Stimulated activated CD4-positive, alpha-beta T cell treated with anti-CD3 and anti-CD28 coated beads, Interleukin-15, amount 100 ng/mL, for 1 hour (primary cell): Measurements from ENCODE around the gene MACROD1.

ENCODE experiments used
- DNase-seq, 2 donors: peaks; one replicate each; pipeline ENCODE4 v3.0.0-alpha.2; 2020; ENCODE audit warnings: low read depth in 1 of 2, low spot score in 1 of 2

Gene MACROD1

GRCh38 chr11:64001484-64002420 is 164.2 kb downstream of the MACROD1 start:
- no peak for DNase-seq

DNA sequence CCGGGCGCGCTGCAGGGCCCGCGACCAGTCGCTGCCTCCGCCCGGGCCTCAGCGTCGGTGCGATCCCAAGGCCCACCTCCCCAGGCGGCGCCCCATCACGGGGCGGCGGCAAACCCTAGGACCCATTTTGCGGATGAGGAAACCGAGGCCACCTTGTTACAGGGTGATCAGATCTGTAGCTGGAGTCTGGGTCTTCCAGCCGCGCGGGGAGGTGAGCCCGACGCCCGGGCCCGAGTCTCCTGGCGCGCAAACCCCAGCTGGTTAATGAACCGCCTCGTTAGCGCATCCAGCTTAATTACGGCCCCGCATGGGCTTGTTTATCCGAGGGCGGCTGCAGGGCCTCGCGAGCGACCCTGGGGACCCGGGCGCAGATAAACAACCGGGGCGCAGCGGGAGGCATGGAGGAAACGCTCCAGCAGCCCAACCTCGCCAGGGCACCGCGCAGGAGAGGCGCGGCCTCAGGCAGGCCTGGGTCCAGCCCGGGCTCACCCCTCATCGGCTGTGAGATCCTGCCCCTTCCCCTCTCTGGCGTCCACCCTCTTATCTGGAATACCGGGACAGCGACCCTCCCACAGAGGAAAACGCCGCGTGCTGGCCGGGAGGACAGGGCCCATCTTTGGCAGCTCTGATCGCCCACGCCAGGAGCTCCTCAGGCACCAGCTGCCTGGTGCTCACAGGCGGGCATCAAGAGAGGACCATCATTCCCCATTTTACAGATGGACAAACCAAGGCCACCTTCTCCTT is 165.0 kb downstream of the MACROD1 start:
- no peak for DNase-seq

DNA sequence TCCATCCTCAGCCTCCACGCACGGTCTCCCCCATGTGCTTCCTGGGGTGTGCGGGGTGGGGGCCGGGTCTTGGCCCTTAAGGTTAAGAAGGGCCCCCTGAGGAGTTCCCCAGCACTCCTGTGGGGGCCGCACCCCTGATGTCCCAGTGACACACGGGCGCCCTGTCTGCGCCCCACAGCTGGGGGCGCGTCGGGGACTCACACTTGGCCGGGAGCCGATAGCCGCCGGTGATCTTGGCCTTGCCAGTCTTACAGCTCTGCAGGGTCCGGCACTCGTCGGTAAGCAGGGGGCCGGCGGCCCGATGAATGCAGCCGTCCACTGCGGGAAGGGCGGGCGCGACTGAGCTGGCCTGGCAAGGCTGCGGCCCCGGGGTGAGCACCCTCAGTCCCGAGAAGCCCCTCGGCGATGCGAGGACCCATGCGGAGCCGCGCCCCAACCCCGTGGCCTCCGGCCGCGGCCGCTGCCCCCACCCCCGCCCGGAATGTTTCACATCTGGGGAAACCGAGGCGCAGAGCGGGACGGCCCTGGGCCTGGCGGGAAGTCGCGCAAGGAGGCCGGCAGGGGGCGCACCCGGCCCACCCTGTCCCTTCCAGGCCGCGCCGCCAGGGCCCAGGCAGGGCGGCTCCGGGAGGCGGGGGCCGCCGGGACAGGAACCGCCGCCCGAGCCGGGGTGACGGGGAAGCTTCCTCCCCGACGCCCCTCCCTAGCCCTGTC is 165.7 kb downstream of the MACROD1 start:
- peak; percentile 51 to 59 for DNase-seq

DNA sequence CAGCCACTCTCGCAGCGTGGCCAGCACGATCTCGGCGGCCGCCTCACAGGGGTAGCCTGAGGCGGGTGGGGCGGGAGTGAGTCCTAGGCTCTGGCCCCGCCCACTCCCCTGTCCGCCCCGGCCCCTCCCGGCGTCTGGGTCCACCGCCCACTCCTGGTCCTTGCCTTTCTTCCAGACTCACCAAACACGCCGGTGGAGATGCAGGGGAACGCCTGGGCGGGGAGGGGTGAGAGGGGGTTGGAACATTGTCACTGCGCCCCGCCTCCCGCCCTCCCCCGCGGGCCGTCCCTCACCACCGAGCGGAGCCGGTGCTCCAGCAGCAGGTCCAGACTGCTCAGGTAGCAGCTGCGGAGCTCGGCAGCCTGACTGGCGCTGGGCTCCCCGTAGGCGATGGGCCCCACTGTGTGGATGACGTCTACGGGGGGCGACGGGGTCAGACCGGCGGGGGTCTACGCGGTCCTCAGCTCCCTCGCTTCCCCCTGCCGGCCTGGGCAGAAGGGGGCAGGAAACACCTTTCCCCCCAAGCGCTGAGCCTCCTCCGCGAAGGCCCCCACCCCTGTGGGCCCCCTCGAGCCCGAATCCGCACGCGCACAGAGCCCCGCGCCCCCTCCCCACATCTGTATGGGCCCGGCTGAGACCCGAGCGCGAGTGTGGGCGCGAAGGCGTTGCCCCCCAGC is 166.4 kb downstream of the MACROD1 start:
- peak; percentile 37 to 61 for DNase-seq

- no peak for DNase-seq
These were observed 167.2 kb downstream of the MACROD1 start for GRCh38 chr11:63998558-63999348.

- DNase-seq = no peak
These were observed 168.0 kb downstream of the MACROD1 start for GRCh38 chr11:63997801-63998337.

- no peak for DNase-seq
These were observed 168.7 kb downstream of the MACROD1 start for GRCh38 chr11:63997104-63997700.

- no peak for DNase-seq
These were observed 169.4 kb downstream of the MACROD1 start for GRCh38 chr11:63996512-63996911.

DNA sequence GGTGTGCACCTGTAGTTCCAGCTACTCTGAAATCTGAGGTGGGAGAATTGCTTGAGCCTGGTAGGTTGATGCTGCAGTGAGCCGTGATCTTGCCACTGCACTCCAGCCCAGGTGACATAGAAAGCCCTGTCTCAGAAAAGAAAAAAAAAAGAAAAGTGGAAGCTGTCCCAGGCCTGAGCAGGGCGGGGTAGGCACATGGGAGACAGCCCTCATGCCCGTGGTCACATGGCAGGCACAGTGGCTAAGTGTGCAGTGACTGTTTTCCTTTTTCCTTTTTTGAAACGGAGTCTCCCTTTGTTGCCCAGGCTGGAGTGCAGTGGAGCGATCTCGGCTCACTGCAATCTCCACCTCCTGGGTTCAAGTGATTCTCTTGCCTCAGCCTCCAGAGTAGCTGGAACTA is 171.9 kb downstream of the MACROD1 start:
- no peak for DNase-seq

DNA sequence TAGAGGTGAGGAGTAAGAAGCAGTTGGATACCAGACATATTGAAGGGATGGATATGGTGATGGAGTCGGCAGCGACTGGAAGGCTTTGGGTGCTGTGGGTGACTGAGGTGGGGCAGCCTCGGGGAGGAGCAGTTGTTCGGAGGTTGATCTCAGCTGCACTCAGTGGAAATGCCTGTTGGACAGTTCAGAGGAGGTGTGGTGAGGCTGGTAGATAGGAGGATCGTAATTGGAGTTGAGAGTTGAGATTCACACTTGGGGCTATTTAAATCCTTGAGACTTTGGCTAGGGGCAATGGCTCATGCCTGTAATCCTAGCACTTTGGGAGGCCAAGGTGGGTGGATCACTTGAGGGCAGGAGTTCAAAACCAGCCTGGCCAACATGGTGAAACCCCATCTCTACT is 172.8 kb downstream of the MACROD1 start:
- DNase-seq = no peak

GRCh38 chr11:63991558-63991957 is 174.4 kb downstream of the MACROD1 start:
- DNase-seq = no peak

DNA sequence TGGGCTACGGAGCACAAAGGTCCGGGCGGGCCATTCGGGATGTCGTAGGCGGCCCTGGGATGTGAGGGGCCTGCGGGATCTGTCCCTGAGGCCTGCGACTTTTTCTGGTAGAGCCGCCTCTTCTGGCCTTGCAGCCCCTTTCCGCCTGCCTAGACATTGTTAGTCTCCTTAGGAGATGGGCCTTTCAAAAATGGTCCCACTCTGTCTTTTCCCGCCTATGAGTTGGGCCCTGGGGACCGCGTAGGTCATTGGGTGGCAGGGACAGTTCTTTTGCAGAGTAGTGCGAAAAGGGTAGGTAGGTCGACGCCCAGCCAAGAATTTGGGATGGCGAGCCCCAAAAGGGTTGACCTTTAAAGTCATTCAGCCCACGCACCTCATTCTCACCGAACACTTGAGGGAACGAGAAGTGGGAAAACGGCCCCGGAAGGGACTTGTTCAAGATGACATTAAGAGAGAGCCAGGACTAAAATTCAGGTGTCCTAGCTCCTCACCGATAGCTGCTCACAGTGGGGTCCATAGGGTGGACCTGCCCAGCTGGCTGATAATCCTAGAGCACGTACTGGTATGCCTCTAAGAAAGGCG is 178.9 kb downstream of the MACROD1 start:
- DNase-seq = no peak

- DNase-seq = peak; percentile 68 to 80
These were observed 179.6 kb downstream of the MACROD1 start, which contains the start of gene OTUB1 for GRCh38 chr11:63986156-63986931. TSS of gene OTUB1 (plus strand) at chr11:63986438. CDS start at chr11:63986457, 19 bp downstream.

DNA sequence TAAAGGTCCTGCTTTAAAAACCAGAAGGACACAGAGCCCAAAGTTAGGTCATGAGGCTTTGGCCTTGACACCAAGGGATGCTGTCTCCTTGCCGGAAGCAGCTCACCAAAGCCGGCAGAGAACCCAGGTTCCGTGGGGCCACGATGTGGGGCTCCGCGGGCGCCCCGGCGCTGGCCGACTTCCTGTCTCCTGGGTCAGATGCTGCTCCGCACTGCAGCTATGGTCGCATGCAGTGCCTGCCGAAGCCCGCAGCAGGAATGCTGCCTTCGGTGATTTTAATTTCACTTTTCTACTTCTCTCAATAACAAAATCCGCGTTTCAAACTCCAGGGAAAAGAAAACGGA is 180.1 kb downstream of the MACROD1 start:
- peak; percentile 43 to 48 for DNase-seq

GRCh38 chr11:63979426-63979825 is 186.5 kb downstream of the MACROD1 start:
- no peak for DNase-seq

- no peak for DNase-seq
These were observed 187.2 kb downstream of the MACROD1 start for GRCh38 chr11:63978551-63979239.

GRCh38 chr11:63974259-63975143 is 191.4 kb downstream of the MACROD1 start, which contains the start of gene COX8A:
TSS of gene COX8A (plus strand) at chr11:63974620. CDS start at chr11:63974681, 61 bp downstream.
- DNase-seq = peak; percentile 78 to 85
